Chondrocyte (in vitro differentiated cells): ENCODE results near the gene GRHL1. TPM values are rescaled to one million over a fixed set of nuclear protein-coding genes. Genes with fewer than 3 reads are reported as not detected.

Experiments
- DNase-seq: peaks from one replicate; pipeline ENCODE4 v3.0.0; 2021; ENCODE audit warnings: mixed read lengths, low spot score
- H3K27ac Mint-ChIP-seq: one replicate; pipeline ENCODE4 v1.8.0; 2021; ENCODE audit warnings: mild to moderate bottlenecking, moderate library complexity, mixed read lengths; ENCODE audit not compliant: unreplicated experiment
- H3K27me3 Mint-ChIP-seq: 2 replicates; pipeline ENCODE4 v1.8.0; 2021; ENCODE audit warnings: low read depth, mixed read lengths
- H3K36me3 Mint-ChIP-seq: 2 replicates; pipeline ENCODE4 v1.8.0; 2021; ENCODE audit warnings: low read depth, mixed read lengths
- H3K4me1 Mint-ChIP-seq: 2 replicates; pipeline ENCODE4 v1.8.0; 2021; ENCODE audit warnings: low read depth, mild to moderate bottlenecking, mixed read lengths
- H3K4me3 Mint-ChIP-seq: one replicate; pipeline ENCODE4 v1.8.0; 2021; ENCODE audit warnings: mild to moderate bottlenecking, moderate library complexity, mixed read lengths; ENCODE audit not compliant: unreplicated experiment
- H3K9me3 Mint-ChIP-seq: 2 replicates; pipeline ENCODE4 v1.8.0; 2021; ENCODE audit warnings: low read depth, mixed read lengths
- total RNA-seq: library from RNA; stranded (reverse); gene quantifications from 3 replicates; pipeline ENCODE4 v1.2.1, GENCODE V29; 2021
- TF ChIP-seq, protein P1 (sequence below): fragments of 200-600 bp; sonication (generic); IDR thresholded peaks from 2 replicates; pipeline ENCODE4 v1.5.0; 2021; ENCODE audit warnings: antibody characterized with exemption, mild to moderate bottlenecking, moderate library complexity

The GRHL1 gene
- total RNA-seq, 1 donor from 2014 or later: 0.42 TPM

DNA sequence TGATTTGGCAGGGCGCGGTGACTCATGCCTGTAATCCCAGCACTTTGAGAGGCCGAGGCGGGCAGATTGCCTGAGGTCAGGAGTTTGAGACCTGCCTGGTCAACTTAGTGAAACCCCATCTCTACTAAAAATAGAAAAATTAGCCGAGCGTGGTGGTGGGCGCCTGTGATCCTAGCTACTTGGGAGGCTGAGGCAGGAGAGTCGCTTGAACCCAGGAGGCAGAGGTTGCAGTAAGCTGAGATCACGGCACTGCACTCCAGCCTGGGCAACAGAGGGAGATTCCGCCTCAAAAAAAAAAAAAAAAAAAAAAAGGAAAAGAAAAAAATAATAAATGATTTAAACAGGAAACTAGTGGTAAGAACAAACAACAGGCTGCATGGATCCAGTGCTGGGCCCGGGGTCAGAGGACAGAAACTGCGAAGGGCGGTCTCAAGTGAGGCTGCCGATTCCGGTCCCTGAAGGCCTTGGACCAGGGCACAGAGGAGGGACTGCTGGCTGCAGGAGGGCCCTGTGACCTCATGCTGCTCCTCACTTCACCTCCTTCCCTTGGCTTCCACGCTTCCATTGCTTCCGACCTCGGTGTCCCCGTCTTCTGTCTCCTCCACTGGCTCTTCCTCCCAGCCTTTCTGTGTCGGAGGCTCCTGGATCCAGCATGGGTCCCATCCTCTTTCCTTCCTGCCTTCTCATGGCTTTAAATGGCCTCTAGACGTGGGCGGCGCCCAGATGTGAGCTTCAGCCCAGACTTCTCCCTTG, 2.1 kb upstream of the GRHL1 start:
- Mint-ChIP-seq H3K27me3 (peaks cover 26% of the 10 kb centered on the region), H3K4me1 (peaks cover 5% of the 10 kb centered on the region), H3K27ac (no peak overlapping the region), H3K36me3 (no peaks in the 10 kb centered on the region), H3K4me3 (peak overlapping the region; percentile 69), H3K9me3 (no peaks in the 10 kb centered on the region)
- DNase-seq: no peak
- TF ChIP-seq, protein P1, sequence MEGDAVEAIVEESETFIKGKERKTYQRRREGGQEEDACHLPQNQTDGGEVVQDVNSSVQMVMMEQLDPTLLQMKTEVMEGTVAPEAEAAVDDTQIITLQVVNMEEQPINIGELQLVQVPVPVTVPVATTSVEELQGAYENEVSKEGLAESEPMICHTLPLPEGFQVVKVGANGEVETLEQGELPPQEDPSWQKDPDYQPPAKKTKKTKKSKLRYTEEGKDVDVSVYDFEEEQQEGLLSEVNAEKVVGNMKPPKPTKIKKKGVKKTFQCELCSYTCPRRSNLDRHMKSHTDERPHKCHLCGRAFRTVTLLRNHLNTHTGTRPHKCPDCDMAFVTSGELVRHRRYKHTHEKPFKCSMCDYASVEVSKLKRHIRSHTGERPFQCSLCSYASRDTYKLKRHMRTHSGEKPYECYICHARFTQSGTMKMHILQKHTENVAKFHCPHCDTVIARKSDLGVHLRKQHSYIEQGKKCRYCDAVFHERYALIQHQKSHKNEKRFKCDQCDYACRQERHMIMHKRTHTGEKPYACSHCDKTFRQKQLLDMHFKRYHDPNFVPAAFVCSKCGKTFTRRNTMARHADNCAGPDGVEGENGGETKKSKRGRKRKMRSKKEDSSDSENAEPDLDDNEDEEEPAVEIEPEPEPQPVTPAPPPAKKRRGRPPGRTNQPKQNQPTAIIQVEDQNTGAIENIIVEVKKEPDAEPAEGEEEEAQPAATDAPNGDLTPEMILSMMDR: no peak

DNA sequence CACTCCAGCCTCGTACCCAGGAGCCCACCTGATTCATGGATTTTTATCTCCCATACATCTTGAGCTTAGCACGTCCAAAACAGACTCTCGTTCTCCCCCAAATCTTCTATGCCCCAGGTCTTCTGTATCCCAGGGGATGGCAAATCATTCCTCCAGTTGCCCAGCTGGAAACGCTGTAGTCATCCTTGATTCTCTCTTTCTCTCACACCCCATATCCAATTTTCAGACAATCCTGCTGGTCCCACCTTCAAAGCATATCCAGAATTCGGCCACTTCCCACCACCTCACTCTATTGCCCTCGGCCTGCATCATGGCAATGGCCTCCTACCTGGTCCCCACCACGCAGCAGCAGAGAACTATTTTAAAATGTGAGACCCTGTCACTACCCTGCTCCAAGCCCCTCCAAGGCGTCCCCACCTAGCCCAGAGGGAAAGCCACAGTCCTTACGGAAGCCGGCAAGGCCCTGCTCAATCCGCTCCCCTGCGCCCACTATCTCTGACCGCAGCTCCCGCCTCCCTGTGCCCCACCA, 1.4 kb upstream of the GRHL1 start:
- no peaks in the 10 kb centered on the region for H3K9me3 Mint-ChIP-seq
- peaks cover 29% of the 10 kb centered on the region for H3K27me3 Mint-ChIP-seq
- peak overlapping the region; percentile 69 for H3K4me3 Mint-ChIP-seq
- TF ChIP-seq, protein P1: no peak
- no peaks in the 10 kb centered on the region for H3K36me3 Mint-ChIP-seq
- H3K27ac Mint-ChIP-seq: peak overlapping the region; percentile 14
- DNase-seq: no peak
- peaks cover 5% of the 10 kb centered on the region for H3K4me1 Mint-ChIP-seq

DNA sequence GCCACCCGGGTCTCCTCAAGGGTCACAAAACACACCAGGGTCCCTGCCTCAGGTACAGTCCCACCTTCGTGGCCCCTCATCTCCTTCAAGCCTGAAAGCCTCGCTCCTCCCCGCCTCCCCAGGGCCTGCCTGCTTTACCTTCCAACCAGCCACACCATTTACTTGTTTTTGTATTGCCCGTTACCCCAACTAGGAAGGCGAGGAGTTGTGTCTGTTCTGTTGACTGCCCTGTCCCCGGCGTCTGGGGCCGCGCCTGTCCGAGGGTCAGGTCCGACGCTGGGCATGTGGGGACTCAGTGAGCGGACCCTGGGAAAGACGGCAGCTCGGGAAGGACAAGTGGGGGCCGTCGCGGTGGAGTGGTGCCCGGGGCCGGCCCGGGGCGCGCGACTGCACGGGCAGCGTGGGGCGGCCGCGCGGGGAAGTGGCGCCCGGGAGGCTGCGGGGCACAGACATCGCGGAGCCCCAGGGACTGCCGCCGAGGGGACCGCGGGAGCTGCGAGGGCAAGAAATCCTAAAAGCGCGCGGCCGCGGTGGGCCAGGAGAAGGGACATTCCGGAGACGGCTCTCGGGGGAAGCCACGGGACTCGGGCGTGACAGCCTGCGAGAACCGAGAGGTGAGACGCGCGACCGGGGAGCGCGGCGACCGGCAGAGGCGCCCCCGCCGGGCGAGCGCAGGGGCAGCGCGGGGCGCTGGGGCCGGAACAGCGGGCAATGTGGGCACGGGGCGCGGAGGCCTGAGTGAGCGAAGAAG, 797 bp upstream of the GRHL1 start:
- TF ChIP-seq, protein P1: peak; percentile 48
- DNase-seq: no peak
- Mint-ChIP-seq H3K27ac (no peak overlapping the region), H3K9me3 (no peaks in the 10 kb centered on the region), H3K4me3 (peak overlapping the region; percentile 69), H3K4me1 (peaks cover 5% of the 10 kb centered on the region), H3K36me3 (no peaks in the 10 kb centered on the region), H3K27me3 (peaks cover 28% of the 10 kb centered on the region)

DNA sequence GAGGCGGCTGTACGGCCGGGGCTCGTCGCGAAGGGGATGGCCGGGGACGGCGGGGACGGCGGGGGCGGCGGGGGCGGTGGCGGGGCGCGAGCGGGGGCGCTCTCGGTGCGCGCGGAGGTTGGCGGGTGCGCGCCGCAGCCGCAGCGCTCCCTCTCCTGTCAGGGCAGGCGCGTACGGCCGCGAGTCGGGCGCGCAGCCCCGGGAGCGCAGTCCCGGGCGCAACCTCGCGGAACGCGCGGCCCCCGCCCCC, 296 bp upstream of the GRHL1 start:
- TF ChIP-seq, protein P1: no peak
- Mint-ChIP-seq H3K27ac (no peak overlapping the region), H3K36me3 (no peaks in the 10 kb centered on the region), H3K4me1 (peaks cover 5% of the 10 kb centered on the region), H3K27me3 (peaks cover 25% of the 10 kb centered on the region), H3K4me3 (peak overlapping the region; percentile 69), H3K9me3 (no peaks in the 10 kb centered on the region)
- no peak for DNase-seq

DNA sequence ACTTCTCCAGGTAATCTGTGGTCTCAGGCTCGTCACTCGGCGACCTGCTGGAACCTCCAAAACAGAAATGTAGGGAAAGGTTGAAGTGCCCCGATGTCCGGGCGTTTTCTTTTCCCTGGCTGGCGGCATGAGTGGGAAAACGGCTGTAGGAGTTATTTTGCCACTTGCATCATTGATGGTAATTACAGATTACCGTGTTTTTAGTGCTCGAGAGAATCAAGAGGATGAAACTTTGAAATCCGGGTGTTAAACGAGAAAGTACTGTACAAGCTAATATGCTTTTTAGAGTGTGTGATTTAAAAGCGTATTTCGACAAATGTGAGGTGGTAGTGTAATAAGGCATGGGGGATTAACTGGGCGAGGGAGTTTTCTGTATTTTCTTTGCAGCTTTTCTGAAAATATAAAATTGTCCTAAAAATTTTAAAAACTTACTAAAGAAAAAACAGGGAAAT, 819 bp downstream of the GRHL1 start:
- Mint-ChIP-seq H3K27me3 (peaks cover 25% of the 10 kb centered on the region), H3K4me1 (peaks cover 5% of the 10 kb centered on the region), H3K27ac (no peak overlapping the region), H3K36me3 (no peaks in the 10 kb centered on the region), H3K9me3 (no peaks in the 10 kb centered on the region), H3K4me3 (peak overlapping the region; percentile 67)
- DNase-seq: no peak
- TF ChIP-seq, protein P1: no peak
